Measurements from ENCODE around the gene MYMX.
"Not testable (repeated sequence)": the region's sequence is repeated elsewhere in the genome, so short reads cannot be mapped to it uniquely, and the experiment has no call there.

Gene MYMX

GRCh38 chr6:44216677-44217331 lies at the start of gene MYMX:
TSS of gene MYMX (plus strand) at chr6:44216926. CDS start at chr6:44217472, 546 bp downstream.
- no peak for DNase-seq (ENCODE audit: low read depth)

- no peak for DNase-seq (ENCODE audit: low read depth)
Measured at GRCh38 chr6:44167567-44167966, 49.2 kb upstream of the MYMX start.

- no peak for DNase-seq (ENCODE audit: low read depth)
Measured at GRCh38 chr6:44169154-44169553, 47.6 kb upstream of the MYMX start.

GRCh38 chr6:44169886-44170570 lies 46.7 kb upstream of the MYMX start:
- DNase-seq (ENCODE audit: low read depth), result no peak

GRCh38 chr6:44171899-44172546 lies 44.7 kb upstream of the MYMX start:
- no peak for DNase-seq (ENCODE audit: low read depth)

GRCh38 chr6:44172731-44173500 lies 43.8 kb upstream of the MYMX start:
- DNase-seq (ENCODE audit: low read depth), result peak; percentile 67

GRCh38 chr6:44176130-44176761 lies 40.5 kb upstream of the MYMX start:
- DNase-seq (ENCODE audit: low read depth), result no peak

GRCh38 chr6:44176762-44177509 lies 39.8 kb upstream of the MYMX start:
- no peak for DNase-seq (ENCODE audit: low read depth)

- DNase-seq (ENCODE audit: low read depth), result no peak
Measured at GRCh38 chr6:44177691-44178423, 38.9 kb upstream of the MYMX start.

GRCh38 chr6:44178424-44179071 lies 38.2 kb upstream of the MYMX start:
- DNase-seq (ENCODE audit: low read depth), result no peak

GRCh38 chr6:44179072-44179536 lies 37.6 kb upstream of the MYMX start:
- no peak for DNase-seq (ENCODE audit: low read depth)

- DNase-seq (ENCODE audit: low read depth), result no peak
Measured at GRCh38 chr6:44179648-44180047, 37.1 kb upstream of the MYMX start.

GRCh38 chr6:44180406-44180805 lies 36.3 kb upstream of the MYMX start:
- no peak for DNase-seq (ENCODE audit: low read depth)

- no peak for DNase-seq (ENCODE audit: low read depth)
Measured at GRCh38 chr6:44180886-44181285, 35.8 kb upstream of the MYMX start.

GRCh38 chr6:44181784-44182183 lies 34.9 kb upstream of the MYMX start:
- DNase-seq (ENCODE audit: low read depth), result not testable (repeated sequence)

- no peak for DNase-seq (ENCODE audit: low read depth)
Measured at GRCh38 chr6:44182911-44183390, 33.8 kb upstream of the MYMX start.

GRCh38 chr6:44183783-44184182 lies 32.9 kb upstream of the MYMX start:
- no peak for DNase-seq (ENCODE audit: low read depth)

- DNase-seq (ENCODE audit: low read depth), result not testable (repeated sequence)
Measured at GRCh38 chr6:44185356-44185755, 31.4 kb upstream of the MYMX start.

- DNase-seq (ENCODE audit: low read depth), result no peak
Measured at GRCh38 chr6:44185953-44186634, 30.6 kb upstream of the MYMX start.
